ENCODE results near the gene NYAP1.

- TF ChIP-seq, protein P1, sequence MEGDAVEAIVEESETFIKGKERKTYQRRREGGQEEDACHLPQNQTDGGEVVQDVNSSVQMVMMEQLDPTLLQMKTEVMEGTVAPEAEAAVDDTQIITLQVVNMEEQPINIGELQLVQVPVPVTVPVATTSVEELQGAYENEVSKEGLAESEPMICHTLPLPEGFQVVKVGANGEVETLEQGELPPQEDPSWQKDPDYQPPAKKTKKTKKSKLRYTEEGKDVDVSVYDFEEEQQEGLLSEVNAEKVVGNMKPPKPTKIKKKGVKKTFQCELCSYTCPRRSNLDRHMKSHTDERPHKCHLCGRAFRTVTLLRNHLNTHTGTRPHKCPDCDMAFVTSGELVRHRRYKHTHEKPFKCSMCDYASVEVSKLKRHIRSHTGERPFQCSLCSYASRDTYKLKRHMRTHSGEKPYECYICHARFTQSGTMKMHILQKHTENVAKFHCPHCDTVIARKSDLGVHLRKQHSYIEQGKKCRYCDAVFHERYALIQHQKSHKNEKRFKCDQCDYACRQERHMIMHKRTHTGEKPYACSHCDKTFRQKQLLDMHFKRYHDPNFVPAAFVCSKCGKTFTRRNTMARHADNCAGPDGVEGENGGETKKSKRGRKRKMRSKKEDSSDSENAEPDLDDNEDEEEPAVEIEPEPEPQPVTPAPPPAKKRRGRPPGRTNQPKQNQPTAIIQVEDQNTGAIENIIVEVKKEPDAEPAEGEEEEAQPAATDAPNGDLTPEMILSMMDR (conservative IDR thresholded peaks at IDR 0.05; ENCODE audit: low read length), result no peak
- TF ChIP-seq EZH2phosphoT487 (IDR thresholded peaks at IDR 0.05; ENCODE audit: borderline replicate concordance), result no peak
Measured at GRCh38 chr7:100449190-100449795, 34.4 kb upstream of the NYAP1 start.

All from Loucy (cell line).